Neutrophil (primary cell): Measurements from ENCODE around the gene KCNAB3.

Source experiments
- H3K27ac ChIP-seq: fragments of 200-600 bp; sonication (generic); 2 replicates; pipeline ENCODE4 v1.5.1; 2016; ENCODE audit warnings: mild to moderate bottlenecking, moderate library complexity
- H3K27me3 ChIP-seq: fragments of 200-600 bp; sonication (generic); 2 replicates; pipeline ENCODE4 v1.6.0; 2016; ENCODE audit warnings: mild to moderate bottlenecking
- H3K36me3 ChIP-seq: fragments of 200-600 bp; sonication (generic); 2 replicates; pipeline ENCODE4 v1.5.1; 2017
- H3K4me1 ChIP-seq, 2 experiments: fragments of 200-600 bp in 1 of 2; sonication (generic) in 1 of 2; 1 replicate in 1 of 2; 2 replicates in 1 of 2; pipeline versions ENCODE4 v1.5.1 to v1.6.1; 2013 to 2016; ENCODE audit warnings: low read depth in 1 of 2, low read length in 1 of 2, mild to moderate bottlenecking in 1 of 2, moderate library complexity in 1 of 2; ENCODE audit not compliant: control insufficient read depth in 1 of 2, insufficient read depth in 1 of 2
- H3K4me3 ChIP-seq, 2 experiments: fragments of 200-600 bp in 1 of 2; sonication (generic) in 1 of 2; 1 replicate in 1 of 2; 2 replicates in 1 of 2; pipeline ENCODE4 v1.5.1; 2013 to 2016; ENCODE audit warnings: low read depth in 1 of 2, low read length in 1 of 2, mild to moderate bottlenecking in 1 of 2, moderate library complexity in 1 of 2
- H3K9me3 ChIP-seq: fragments of 200-600 bp; sonication (generic); 2 replicates; pipeline ENCODE4 v1.5.1; 2016
- TF ChIP-seq, protein P1 (sequence below): fragments of 200-600 bp; sonication (generic); IDR thresholded peaks from 2 replicates; pipeline ENCODE4 v1.5.1; 2016; ENCODE audit warnings: antibody characterized with exemption

KCNAB3 gene

DNA sequence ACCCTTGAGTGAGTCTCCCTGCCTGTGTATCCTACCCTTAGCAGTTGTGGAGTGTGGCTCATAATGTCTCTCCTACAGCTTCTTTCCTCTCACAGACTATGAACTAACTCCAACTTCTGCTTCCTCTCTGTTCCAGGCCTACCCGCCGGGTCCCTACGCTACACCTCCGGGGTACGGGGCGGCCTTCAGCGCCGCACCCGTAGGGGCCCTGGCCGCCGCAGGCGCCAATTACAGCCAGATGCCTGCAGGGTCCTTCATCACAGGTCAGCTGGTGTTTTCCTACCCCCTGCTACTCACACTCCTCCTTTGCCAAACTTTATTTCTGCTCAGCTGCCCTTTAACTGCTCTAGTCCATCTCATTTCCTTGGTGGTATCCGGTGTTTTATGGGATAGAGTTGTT lies 18.9 kb downstream of the KCNAB3 start:
- Histone ChIP-seq H3K9me3 (no peaks in the 10 kb centered on the region), H3K27ac (no peak overlapping the region), H3K4me3 (no peak overlapping the region), H3K27me3 (no peaks in the 10 kb centered on the region), H3K36me3 (peaks cover 67% of the 10 kb centered on the region), H3K4me1 (peaks cover 10 to 15% of the 10 kb centered on the region in 2 experiments)
- TF ChIP-seq, protein P1, sequence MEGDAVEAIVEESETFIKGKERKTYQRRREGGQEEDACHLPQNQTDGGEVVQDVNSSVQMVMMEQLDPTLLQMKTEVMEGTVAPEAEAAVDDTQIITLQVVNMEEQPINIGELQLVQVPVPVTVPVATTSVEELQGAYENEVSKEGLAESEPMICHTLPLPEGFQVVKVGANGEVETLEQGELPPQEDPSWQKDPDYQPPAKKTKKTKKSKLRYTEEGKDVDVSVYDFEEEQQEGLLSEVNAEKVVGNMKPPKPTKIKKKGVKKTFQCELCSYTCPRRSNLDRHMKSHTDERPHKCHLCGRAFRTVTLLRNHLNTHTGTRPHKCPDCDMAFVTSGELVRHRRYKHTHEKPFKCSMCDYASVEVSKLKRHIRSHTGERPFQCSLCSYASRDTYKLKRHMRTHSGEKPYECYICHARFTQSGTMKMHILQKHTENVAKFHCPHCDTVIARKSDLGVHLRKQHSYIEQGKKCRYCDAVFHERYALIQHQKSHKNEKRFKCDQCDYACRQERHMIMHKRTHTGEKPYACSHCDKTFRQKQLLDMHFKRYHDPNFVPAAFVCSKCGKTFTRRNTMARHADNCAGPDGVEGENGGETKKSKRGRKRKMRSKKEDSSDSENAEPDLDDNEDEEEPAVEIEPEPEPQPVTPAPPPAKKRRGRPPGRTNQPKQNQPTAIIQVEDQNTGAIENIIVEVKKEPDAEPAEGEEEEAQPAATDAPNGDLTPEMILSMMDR = no peak

DNA sequence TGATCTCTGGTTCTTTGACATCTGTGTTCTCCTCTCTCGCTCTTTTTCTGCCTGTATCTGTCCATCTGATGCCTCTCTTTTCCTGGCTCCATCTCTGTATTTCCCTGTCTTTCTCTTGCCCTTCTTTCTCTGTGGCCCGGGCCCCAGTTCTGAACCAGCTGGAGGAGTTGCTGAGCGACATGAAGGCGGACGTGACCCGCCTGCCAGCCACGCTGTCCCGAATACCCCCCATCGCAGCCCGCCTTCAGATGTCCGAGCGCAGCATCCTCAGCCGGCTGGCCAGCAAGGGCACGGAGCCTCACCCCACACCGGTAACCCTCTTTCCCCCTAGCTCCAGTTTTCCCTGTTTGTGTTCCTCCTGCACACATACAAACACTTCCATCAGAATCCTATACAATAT lies 19.4 kb downstream of the KCNAB3 start:
- H3K9me3 ChIP-seq = no peaks in the 10 kb centered on the region
- H3K4me1 ChIP-seq = peaks cover 7 to 13% of the 10 kb centered on the region in 2 experiments
- no peak overlapping the region for H3K27ac ChIP-seq
- no peak overlapping the region for H3K4me3 ChIP-seq
- TF ChIP-seq, protein P1 = no peak
- H3K27me3 ChIP-seq = no peaks in the 10 kb centered on the region
- H3K36me3 ChIP-seq = peaks cover 72% of the 10 kb centered on the region

DNA sequence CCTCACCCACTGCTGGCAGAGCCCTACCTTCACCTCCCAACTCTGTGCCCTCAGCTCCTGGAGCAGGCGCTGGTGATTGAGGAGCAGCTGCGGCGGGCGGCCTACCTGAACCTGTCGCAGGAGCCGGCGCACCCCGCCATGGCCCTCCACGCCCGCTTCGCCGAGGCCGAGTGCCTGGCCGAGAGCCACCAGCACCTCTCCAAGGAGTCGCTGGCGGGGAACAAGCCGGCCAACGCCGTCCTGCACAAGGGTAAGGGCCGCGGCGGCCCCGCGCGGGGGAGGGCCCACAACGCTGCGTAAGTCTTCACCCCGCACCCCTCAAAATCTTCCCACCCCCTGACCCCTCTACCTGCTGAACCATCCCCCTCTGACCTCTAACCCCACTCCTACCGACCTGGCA lies 20.6 kb downstream of the KCNAB3 start:
- no peak overlapping the region for H3K4me3 ChIP-seq
- TF ChIP-seq, protein P1 = no peak
- H3K36me3 ChIP-seq = peaks cover 84% of the 10 kb centered on the region
- H3K27ac ChIP-seq = no peak overlapping the region
- H3K4me1 ChIP-seq = peaks cover 0 to 5% of the 10 kb centered on the region in 2 experiments
- H3K27me3 ChIP-seq = no peaks in the 10 kb centered on the region
- no peaks in the 10 kb centered on the region for H3K9me3 ChIP-seq

DNA sequence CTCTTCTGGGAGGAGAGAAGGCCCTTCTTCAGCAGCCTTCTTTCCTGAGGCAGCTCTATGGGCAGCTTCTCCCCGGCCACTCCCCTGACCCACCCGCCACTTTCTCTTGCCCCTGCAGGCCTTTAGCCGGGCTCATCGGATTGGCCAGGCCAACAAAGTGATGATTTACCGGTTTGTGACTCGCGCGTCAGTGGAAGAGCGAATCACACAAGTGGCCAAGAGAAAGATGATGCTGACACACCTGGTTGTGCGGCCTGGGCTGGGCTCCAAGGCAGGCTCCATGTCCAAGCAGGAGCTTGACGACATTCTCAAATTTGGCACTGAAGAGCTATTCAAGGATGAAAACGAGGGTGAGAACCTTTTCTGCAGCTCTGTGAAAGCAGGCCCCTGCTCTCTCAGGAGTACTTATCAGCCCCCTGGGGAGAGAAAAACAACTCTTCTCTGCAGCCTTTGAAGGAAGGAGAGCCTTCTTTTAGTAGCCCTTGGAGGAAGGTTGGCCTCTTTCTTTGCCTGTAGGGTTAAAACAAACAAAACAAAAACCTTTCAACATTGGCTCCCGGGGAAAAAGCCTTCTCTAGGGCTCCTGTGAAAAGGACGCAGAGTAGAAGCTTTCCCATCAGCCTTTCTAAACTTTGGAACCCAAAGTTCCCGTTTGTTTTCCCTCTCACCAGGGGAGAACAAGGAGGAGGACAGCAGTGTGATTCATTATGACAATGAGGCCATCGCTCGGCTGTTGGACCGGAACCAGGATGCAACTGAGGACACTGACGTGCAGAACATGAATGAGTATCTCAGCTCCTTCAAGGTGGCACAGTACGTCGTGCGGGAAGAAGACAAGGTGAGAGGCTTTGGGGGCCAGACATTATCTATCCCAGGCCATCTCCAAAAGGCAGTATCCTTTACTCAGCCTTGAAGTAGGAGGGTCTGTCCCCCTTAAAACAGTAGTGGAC lies 26.2 kb downstream of the KCNAB3 start:
- no peaks in the 10 kb centered on the region for H3K4me1 ChIP-seq
- peaks cover 100% of the 10 kb centered on the region for H3K36me3 ChIP-seq
- H3K27me3 ChIP-seq = no peaks in the 10 kb centered on the region
- H3K27ac ChIP-seq = no peak overlapping the region
- no peaks in the 10 kb centered on the region for H3K9me3 ChIP-seq
- TF ChIP-seq, protein P1 = no peak
- H3K4me3 ChIP-seq = no peak overlapping the region

DNA sequence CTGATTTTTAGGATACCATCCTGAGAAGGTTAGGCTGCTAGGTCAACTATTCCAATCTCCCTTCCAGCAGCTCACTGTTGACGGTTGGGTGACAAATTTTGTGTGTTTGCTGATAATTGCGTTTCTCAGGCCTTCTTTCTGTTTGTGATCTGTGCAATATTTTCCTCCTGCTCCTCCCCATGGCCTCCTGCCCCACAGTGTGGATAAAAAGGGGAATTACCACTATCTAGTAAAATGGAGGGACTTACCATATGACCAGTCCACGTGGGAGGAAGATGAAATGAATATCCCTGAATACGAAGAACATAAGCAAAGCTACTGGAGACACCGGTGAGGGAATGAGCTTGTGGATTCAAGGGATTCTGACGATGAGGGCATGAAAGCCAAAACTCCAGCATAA lies 31.9 kb downstream of the KCNAB3 start:
- no peak overlapping the region for H3K27ac ChIP-seq
- H3K36me3 ChIP-seq = peaks cover 95% of the 10 kb centered on the region
- no peak overlapping the region for H3K4me3 ChIP-seq
- no peaks in the 10 kb centered on the region for H3K4me1 ChIP-seq
- H3K9me3 ChIP-seq = no peaks in the 10 kb centered on the region
- H3K27me3 ChIP-seq = no peaks in the 10 kb centered on the region
- TF ChIP-seq, protein P1 = peak; percentile 12
